IMR-90 (cell line): Measurements from ENCODE around the gene WFDC12. TPM values are rescaled to one million over a fixed set of nuclear protein-coding genes. Genes with fewer than 3 reads are reported as not detected.

Source experiments
- ATAC-seq: fragments of 200-7000 bp; cut with Tn5 transposase; 2 replicates; pipeline ENCODE4 v1.9.1; 2020; ENCODE audit warnings: low read depth, mild to moderate bottlenecking, moderate library complexity
- BruUV-seq: library from RNA; stranded (reverse); fragments of 400-500 nt; replicated peaks from 2 replicates; lab custom pipeline; 2021; lab: Mats Ljungman, UMichigan
- CTCF ChIA-PET: fragments of 300-600 bp; formaldehyde crosslinking; extraction: SDS; loops from one replicate; lab custom pipeline; 2021; ENCODE audit warnings: antibody characterized with exemption; lab: Yijun Ruan, JAX
- POLR2A ChIA-PET: fragments of 300-600 bp; sonication (Branson Sonifier 250); formaldehyde crosslinking; loops from one replicate; lab custom pipeline; 2022; ENCODE audit warnings: antibody characterized with exemption; ENCODE audit not compliant: unreplicated experiment; lab: Charles Lee
- DNase-seq: peaks from one replicate; pipeline ENCODE4 v3.0.0; 2013
- H2AFZ ChIP-seq: replicated peaks from 2 replicates; pipeline ENCODE3; 2013; ENCODE audit warnings: low read length, mild to moderate bottlenecking; ENCODE audit not compliant: poor library complexity
- H2AK5ac ChIP-seq: 2 replicates; pipeline ENCODE4 v1.6.1; 2013; ENCODE audit warnings: low read depth, low read length, inconsistent platforms
- H2AK9ac ChIP-seq: replicated peaks from 2 replicates; pipeline ENCODE3; 2013; ENCODE audit warnings: mild to moderate bottlenecking, low read depth, low read length, moderate library complexity; ENCODE audit not compliant: poor library complexity
- H2BK120ac ChIP-seq: 2 replicates; pipeline ENCODE4 v1.6.1; 2013; ENCODE audit warnings: low read depth, low read length, inconsistent platforms
- H2BK15ac ChIP-seq: 3 replicates; pipeline ENCODE4 v1.6.1; 2013; ENCODE audit warnings: low read depth, low read length, inconsistent platforms
- H2BK20ac ChIP-seq: 2 replicates; pipeline ENCODE4 v1.6.1; 2013; ENCODE audit warnings: low read depth, mild to moderate bottlenecking, inconsistent platforms, low read length, moderate library complexity
- H2BK5ac ChIP-seq: 2 replicates; pipeline ENCODE4 v1.6.1; 2013; ENCODE audit warnings: mild to moderate bottlenecking, low read depth, low read length, inconsistent platforms; ENCODE audit not compliant: poor library complexity, severe bottlenecking
- H3K14ac ChIP-seq: replicated peaks from 2 replicates; pipeline ENCODE4 v1.6.1; 2013; ENCODE audit warnings: low read depth, low read length, inconsistent platforms
- H3K18ac ChIP-seq: 2 replicates; pipeline ENCODE4 v1.6.1; 2013; ENCODE audit warnings: low read depth, low read length, control low read depth
- H3K23ac ChIP-seq: 2 replicates; pipeline ENCODE4 v1.6.1; 2013; ENCODE audit warnings: low read depth, low read length, inconsistent platforms
- H3K27ac ChIP-seq: 2 replicates; pipeline ENCODE4 v1.5.1; 2013; ENCODE audit warnings: mild to moderate bottlenecking, control low read depth, low read length; ENCODE audit not compliant: insufficient read depth
- H3K27me3 ChIP-seq: 2 replicates; pipeline ENCODE4 v1.6.1; 2013; ENCODE audit warnings: low read length; ENCODE audit not compliant: control insufficient read depth, insufficient read depth
- H3K36me3 ChIP-seq: 2 replicates; pipeline ENCODE4 v1.6.1; 2013; ENCODE audit warnings: low read length, mixed read lengths; ENCODE audit not compliant: control insufficient read depth, insufficient read depth
- H3K4ac ChIP-seq: 2 replicates; pipeline ENCODE4 v1.6.1; 2013; ENCODE audit warnings: low read depth, low read length, inconsistent platforms
- H3K4me1 ChIP-seq: 2 replicates; pipeline ENCODE4 v1.6.1; 2013; ENCODE audit warnings: low read length, mixed read lengths; ENCODE audit not compliant: control insufficient read depth, insufficient read depth
- H3K4me2 ChIP-seq: 2 replicates; pipeline ENCODE4 v1.6.1; 2013; ENCODE audit warnings: low read depth, mild to moderate bottlenecking, control low read depth, low read length, moderate library complexity
- H3K4me3 ChIP-seq: 2 replicates; pipeline ENCODE4 v1.5.1; 2013; ENCODE audit warnings: low read depth, mild to moderate bottlenecking, control low read depth, low read length, moderate library complexity; ENCODE audit not compliant: insufficient read depth
- H3K56ac ChIP-seq: 2 replicates; pipeline ENCODE4 v1.6.1; 2013; ENCODE audit warnings: low read length, inconsistent platforms; ENCODE audit not compliant: insufficient read depth; ENCODE audit errors: extremely low read depth
- H3K79me1 ChIP-seq, 2 experiments: 2 replicates each; pipeline ENCODE4 v1.6.1; 2013; ENCODE audit warnings: low read length in 2 of 2, inconsistent platforms in 1 of 2, low read depth in 1 of 2
- H3K9ac ChIP-seq: 2 replicates; pipeline ENCODE4 v1.6.1; 2013; ENCODE audit warnings: low read depth, low read length, control low read depth
- H3K9me1 ChIP-seq: 2 replicates; pipeline ENCODE4 v1.6.1; 2013; ENCODE audit warnings: low read length, inconsistent platforms; ENCODE audit not compliant: insufficient read depth
- H3K9me3 ChIP-seq: 2 replicates; pipeline ENCODE4 v1.6.1; 2013; ENCODE audit warnings: low read length; ENCODE audit not compliant: control insufficient read depth, insufficient read depth
- H4K20me1 ChIP-seq: 2 replicates; pipeline ENCODE4 v1.6.1; 2013; ENCODE audit warnings: low read length, inconsistent platforms; ENCODE audit not compliant: insufficient read depth
- H4K5ac ChIP-seq: 2 replicates; pipeline ENCODE4 v1.6.1; 2013; ENCODE audit warnings: mild to moderate bottlenecking, low read depth, low read length, control low read depth
- H4K8ac ChIP-seq, 2 experiments: 2 replicates each; pipeline ENCODE4 v1.6.1; 2013; ENCODE audit warnings: low read depth in 2 of 2, low read length in 2 of 2, control low read depth in 1 of 2, inconsistent platforms in 1 of 2
- H4K91ac ChIP-seq: 2 replicates; pipeline ENCODE4 v1.6.1; 2013; ENCODE audit warnings: low read depth, low read length, inconsistent platforms; ENCODE audit not compliant: insufficient read depth
- BHLHE40 ChIP-seq: fragments of 150-350 bp; IDR thresholded peaks from 2 replicates; pipeline ENCODE4 v1.6.1; 2016; ENCODE audit warnings: mild to moderate bottlenecking, low read depth, low read length
- CEBPB ChIP-seq: IDR thresholded peaks from 2 replicates; pipeline ENCODE4 v1.6.1; 2012; ENCODE audit warnings: low read depth, low read length, improper control_type of control experiment
- CTCF ChIP-seq: conservative IDR thresholded peaks from 2 replicates; pipeline ENCODE4 v1.5.1; 2012; ENCODE audit warnings: mild to moderate bottlenecking, low read depth, low read length, improper control_type of control experiment
- FOS ChIP-seq: fragments of 150-350 bp; IDR thresholded peaks from 2 replicates; pipeline ENCODE4 v1.6.1; 2016; ENCODE audit warnings: low read depth, low read length
- RAD21 ChIP-seq: IDR thresholded peaks from 2 replicates; pipeline ENCODE4 v1.6.1; 2012; ENCODE audit warnings: low read length, improper control_type of control experiment
- WGBS, 2 experiments: methylation state at CpG; one replicate each; pipeline versions ENCODE4 v1.1.5 to v1.1.7; 2013; ENCODE audit warnings: missing lambda C conversion rate in 2 of 2; ENCODE audit not compliant: insufficient read length in 1 of 2; ENCODE audit errors: extremely low coverage in 2 of 2; 5-methylcytosine and 5-hydroxymethylcytosine counted together
- dilution Hi-C: fragments of 300-500 bp; cut with HindIII; formaldehyde crosslinking; loops from one replicate; pipeline ENCODE4 v1.14.3; 2018; ENCODE audit warnings: low sequenced_read_pairs; ENCODE audit not compliant: unreplicated experiment
- in situ Hi-C: fragments of 300-500 bp; cut with MboI; formaldehyde crosslinking; loops from 3 replicates; pipeline ENCODE4 v1.14.3; 2019; ENCODE audit warnings: low sequenced_read_pairs, inconsistent platforms, mixed read lengths
- intact Hi-C: fragments of 100-400 bp; cut with micrococcal nuclease; formaldehyde crosslinking; loops from 2 replicates; pipeline ENCODE4 v1.10.0; 2022
- polyA plus RNA-seq, 3 experiments: library from polyadenylated mRNA; depleted of rRNA; stranded (reverse); fragments of >200 nt; gene quantifications; 2 replicates each; pipeline ENCODE4 v1.2.3, GENCODE V29; 2012; ENCODE audit warnings: low replicate concordance in 1 of 3
- total RNA-seq: library from RNA; depleted of rRNA; stranded (reverse); fragments of >200 nt; gene quantifications from 2 replicates; pipeline ENCODE4 v1.2.3, GENCODE V29; 2012

Gene WFDC12
- total and polyA plus RNA-seq, 2 of the 4 experiments (the other 2 are of a cell fraction) = not detected

- TF ChIP-seq RAD21 = no peak
Measured at GRCh38 chr20:45100563-45101245, 23.6 kb downstream of the WFDC12 start, which contains the start of gene KCNS1 (continued).

GRCh38 chr20:45098103-45098773, 26.0 kb downstream of the WFDC12 start:
- no peak for TF ChIP-seq FOS
- no peak for TF ChIP-seq CEBPB
- peak; percentile 26; the same call in 1 of the 2 replicates for TF ChIP-seq CTCF
- TF ChIP-seq BHLHE40 = peak; percentile 46; the same call in 1 of the 2 replicates
- Histone ChIP-seq H4K5ac (no peak overlapping the region), H3K36me3 (no peaks in the 10 kb centered on the region), H3K56ac (no peak overlapping the region), H3K4me2 (peak overlapping the region; percentile 67), H3K14ac (no peak overlapping the region), H3K79me1 (no peaks in the 10 kb centered on the region), H3K9ac (no peak overlapping the region), H2BK120ac (no peak overlapping the region), H4K91ac (no peak overlapping the region; the same call in 1 of the 2 replicates), H2AK9ac (no peak overlapping the region), H3K27me3 (peaks cover 44% of the 10 kb centered on the region), H3K4me3 (peak overlapping the region; percentile 34), H4K20me1 (no peaks in the 10 kb centered on the region), H2BK15ac (no peak overlapping the region), H2BK5ac (no peak overlapping the region), H3K23ac (no peak overlapping the region), H4K8ac (no peak overlapping the region), H2AK5ac (no peak overlapping the region), H3K4me1 (peaks cover 4% of the 10 kb centered on the region; the same call in 1 of the 2 replicates), H3K9me1 (no peaks in the 10 kb centered on the region; the same call in 1 of the 2 replicates), H3K27ac (no peak overlapping the region), H3K4ac (no peak overlapping the region), H2AFZ (peak overlapping the region; percentile 84), H2BK20ac (no peak overlapping the region), H3K18ac (no peak overlapping the region), H3K9me3 (peaks cover 6% of the 10 kb centered on the region; the same call in 1 of the 2 replicates)
- intact Hi-C loops = loop anchor here (5.0 to 10.0 kb wide), 2 partner anchors 351 to 677 kb away; partner anchors contain the start of gene KCNK15
- in situ Hi-C loops = no loop called here
- ChIA-PET CTCF (interaction anchor here (0.8 to 4.3 kb wide), 2 partner anchors 54 to 86 kb away, joined by 3 to 18 read pairs; no protein-coding TSS in a partner anchor), POLR2A (no interaction called here)
- 12% methylated on average over 64 of the region's 91 CpGs; no CpG with 5 or more reads in 1 of the 2 experiments for WGBS, 2 experiments
- peak; percentile 12; the same call in 1 of the 2 replicates for ATAC-seq
- BruUV-seq = no TSS peak
- DNase-seq = no peak
- dilution Hi-C loops = no loop called here
